HG03439 (cell line): Measurements from ENCODE around the gene HNF4A.
A peak's percentile ranks its signal among the peaks of the same experiment; 100 is the strongest.
"Not testable (repeated sequence)": the region's sequence is repeated elsewhere in the genome, so short reads cannot be mapped to it uniquely, and the experiment has no call there.

Source experiments
- ATAC-seq: cut with Tn5 transposase; IDR thresholded peaks from one replicate; pipeline ENCODE4 v1.9.1; 2021; ENCODE audit warnings: mild to moderate bottlenecking, moderate library complexity; ENCODE audit not compliant: unreplicated experiment

The HNF4A gene

DNA sequence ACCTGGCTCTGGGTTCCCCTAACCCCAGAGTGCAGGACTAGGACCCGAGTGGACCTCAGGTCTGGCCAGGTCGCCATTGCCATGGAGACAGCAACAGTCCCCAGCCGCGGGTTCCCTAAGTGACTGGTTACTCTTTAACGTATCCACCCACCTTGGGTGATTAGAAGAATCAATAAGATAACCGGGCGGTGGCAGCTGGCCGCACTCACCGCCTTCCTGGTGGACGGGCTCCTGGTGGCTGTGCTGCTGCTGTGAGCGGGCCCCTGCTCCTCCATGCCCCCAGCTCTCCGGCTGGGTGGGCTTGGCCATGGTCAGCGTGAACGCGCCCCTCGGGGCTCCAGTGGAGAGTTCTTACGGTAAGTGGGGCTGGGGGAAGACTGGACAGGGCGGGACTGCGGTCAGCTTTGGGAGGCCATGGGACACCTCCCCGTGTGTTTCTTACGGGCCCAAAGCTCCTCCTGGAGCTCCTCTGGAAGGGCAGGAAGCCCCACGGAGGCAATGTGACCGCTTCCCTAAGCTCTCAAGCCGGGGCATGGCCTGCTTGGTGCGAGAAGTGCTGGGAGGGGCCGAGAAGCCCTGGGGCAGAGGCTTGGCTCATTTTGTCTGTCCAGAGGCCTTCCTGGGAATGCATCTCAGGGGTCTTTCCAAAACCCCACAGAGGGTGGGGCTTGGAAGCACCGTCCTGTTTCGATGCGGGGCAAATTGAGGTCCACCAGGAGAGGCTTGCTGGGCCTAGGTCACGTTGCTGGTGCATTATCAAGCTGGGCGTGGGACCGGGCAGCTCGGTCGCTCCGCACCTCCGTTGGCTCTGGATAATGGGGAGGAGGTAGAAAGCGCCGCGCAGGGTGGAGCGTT is at the start of gene HNF4A:
Gene HNF4A, plus strand, starts transcription at position 202 of the 855 bp plus-strand sequence. Its CDS starts 106 bp downstream, at position 308.
- no peak for ATAC-seq

DNA sequence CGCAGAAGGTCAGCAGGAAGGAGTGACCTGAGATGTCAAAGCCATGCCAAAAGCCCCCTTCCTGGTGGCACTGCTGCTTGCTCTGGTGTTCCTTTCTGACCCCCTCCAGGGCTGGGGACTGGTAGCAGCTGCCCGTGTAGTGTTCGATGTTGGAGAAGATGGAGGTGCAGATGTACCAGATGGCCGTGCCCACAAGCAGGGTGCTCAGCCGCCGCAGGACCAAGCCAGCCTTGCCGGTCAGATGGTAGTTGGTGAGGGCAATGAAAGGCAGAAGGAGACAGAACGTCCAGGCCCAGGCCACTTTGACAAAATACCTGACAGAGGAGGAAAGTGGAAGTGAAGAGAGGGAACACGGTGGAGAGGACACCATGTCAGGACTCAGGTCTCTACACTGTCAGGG is 48.6 kb upstream of the HNF4A start:
- no peak for ATAC-seq

DNA sequence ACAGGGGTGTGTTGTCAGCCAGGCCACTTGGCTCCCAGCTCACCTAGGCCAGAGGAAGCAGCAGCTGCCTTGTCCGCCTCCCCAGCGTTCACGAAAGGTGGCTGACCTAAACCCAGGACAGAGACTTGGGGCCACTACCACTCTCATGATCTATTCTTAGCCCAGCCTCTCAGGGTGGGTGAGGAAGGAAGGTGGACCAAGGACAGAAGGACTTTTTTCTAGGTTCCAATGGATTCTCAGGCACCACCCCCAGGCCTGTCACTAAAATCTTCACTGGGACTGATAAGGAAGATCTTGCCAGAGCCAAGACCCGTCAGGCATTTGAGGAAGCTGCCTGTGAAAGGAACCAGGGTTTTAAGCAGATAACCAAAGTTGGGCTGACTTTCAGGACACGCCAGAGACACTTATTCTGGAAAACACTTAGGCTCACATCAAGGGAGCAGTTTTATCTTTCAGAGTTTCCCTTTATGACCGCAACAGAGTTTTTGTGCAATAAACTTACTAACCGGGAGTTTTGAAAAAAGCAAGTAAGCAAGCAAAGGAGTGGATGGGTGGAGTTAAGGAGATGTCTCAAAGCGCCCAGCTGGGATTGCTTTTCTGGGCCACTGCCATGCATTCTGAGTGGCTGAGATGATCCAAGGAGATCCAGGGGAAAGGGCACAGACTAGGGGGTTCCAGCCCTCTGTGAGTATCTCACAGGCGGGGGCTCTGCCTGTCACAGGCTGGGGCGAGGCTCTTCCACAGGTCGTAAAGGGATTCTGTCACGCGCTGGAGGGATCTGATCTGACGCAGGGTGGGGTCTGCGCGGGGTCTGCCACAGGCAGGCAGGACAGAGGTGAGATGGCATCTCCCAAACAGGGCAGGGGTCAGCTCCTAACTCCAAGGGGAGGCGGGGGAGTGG is 45.5 kb upstream of the HNF4A start:
- ATAC-seq = no peak

DNA sequence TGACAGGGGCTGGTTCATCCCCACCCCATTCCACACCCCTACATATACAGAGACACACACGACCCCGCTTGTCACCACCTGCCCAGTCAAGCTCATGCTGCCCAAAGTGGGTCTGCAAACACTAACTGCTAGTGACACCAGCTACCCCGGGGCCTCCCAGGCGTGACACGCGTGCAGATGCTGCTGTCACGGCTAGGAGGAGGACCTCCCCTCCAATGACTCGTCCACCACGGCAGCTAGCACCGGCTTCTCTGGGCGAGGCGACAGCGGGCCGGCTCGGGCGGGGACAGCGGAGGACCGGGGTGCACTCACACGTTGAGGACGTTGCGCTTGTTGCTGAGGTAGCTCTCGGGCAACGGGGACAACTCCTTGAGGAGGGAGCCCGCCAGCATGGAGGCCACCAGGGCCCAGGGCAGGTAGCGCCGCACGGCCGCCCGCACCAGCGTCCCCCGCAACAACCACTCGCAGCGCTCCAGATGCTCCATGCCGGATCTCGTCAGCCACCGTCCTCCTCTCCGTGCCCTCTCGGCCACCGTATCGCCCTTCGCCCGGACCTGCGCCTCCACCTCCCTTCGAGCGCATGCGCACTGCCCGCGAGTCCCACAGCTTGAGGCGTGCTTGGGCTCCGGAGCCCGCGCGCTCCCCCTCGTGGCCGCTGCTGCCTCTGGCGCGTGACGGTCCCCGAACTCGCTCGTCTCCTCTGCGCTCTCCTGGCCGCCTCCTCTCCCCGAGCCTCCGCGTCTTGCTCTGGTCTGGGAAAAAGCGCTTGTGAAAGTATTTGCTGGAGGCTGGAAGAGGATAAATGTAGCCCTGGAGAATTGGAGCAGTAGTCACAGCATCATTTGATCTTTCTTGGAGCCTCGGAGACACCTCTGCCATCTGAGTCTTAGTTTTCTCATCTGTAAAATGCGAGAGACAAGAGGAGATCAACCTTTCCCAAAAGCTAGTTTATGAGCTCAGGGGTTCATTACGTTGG is 44.5 kb upstream of the HNF4A start, which contains the start of gene FITM2:
Gene FITM2, minus strand, starts transcription at position 539 of the 976 bp plus-strand sequence. Its CDS starts 54 bp downstream, at position 485.
- ATAC-seq = peak; percentile 83

DNA sequence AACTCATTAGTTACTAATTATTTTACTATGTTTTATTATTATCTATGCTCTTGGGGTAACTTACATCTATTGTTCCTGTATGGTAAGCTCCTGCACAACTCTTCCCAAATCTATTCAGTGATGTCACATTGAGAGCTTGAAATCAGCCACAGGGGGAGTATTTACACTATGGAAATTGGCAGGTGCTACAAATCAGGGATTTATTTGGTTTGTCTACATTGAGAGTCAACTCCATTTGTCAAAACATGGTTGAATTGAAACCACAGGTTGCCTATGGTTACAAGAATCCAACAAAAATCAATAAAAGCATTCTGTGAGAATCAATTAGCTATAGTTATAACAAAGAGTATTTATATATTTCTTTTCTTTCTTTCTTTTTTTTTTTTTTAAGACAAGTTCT is 40.6 kb upstream of the HNF4A start:
- no peak for ATAC-seq

DNA sequence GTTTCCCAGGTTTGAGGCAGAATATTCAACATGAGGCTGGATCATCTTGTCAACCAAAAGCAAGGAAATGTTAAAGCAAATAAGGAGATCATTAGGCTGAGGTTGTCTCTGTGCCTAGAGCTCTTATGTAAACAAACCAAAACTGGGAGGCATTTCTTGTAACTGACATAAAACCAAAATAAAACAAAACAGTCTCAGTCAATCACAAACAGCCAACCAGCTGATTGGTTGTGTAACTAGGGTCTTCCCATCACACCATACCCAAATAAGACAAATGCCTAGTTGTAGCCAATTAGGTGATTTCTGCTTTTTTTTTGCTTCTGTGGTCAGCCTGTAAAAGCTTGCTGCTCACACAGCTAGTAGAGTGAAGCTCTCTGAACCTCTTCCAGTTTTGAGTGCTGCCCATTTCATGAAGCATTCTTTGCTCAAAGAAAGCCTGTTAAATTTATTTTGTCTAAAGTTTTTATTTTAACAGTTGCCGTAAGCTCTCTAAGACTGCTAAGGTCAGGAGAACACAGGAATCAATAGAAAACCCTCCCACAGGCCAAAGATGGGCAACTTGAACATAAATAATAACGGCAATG is 35.6 kb upstream of the HNF4A start:
- ATAC-seq = no peak

DNA sequence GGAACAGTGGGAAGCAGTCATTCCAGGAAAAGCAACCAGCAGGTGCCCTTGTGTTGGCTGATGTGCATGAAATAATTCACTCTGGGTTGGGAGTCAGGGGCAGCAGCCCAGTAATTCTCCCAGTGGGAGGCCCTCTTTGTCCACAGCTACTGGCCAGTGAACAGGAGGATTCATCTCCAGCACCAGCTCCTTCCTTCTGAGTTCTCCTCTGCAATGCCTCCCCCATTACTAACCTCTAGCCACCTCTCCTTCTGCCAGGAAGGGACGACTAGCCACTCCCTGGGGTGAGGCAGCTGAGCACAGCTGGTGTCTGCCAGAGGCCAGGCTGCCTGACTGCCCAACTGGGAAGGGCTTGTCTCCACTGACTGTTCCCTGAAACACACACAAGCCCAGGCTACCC is 31.2 kb upstream of the HNF4A start:
- no peak for ATAC-seq

DNA sequence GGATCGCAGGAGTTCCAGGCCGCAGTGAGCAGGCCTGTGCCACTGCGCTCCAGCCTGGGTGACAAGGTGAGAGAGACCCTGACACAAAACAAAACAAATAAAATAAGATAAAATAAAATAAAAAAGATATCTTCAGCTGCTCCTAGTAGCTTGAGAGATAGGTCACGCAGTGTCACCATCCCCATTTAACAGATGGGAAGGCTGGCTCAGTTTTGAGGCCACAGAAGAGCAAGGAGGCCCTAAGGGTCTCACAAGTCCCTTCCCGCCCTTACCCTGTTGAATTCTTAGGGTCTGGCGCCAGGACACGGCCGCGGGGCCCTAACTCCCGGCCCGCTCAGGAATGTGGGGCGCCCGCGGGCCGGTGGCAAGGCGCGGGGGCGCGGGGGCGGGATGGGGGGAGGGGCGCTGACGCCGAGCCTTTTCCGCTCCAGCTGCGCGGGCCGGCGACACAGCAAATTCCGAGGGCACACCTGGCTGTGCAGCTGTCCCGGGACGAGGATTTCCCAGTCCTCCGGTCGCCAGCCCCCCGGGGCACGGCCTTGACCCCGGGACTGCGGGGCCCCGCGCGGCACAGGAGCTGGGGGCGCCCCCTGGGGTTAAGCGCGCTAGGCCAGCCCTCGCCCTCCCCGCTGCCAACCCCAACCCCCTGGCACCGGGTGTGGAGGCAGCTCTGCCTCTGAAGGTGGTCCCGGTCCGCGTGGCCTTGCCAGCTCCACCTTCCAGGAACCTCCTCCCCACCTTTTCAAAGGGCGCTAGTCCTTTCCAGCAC is 28.9 kb upstream of the HNF4A start:
- no peak for ATAC-seq

DNA sequence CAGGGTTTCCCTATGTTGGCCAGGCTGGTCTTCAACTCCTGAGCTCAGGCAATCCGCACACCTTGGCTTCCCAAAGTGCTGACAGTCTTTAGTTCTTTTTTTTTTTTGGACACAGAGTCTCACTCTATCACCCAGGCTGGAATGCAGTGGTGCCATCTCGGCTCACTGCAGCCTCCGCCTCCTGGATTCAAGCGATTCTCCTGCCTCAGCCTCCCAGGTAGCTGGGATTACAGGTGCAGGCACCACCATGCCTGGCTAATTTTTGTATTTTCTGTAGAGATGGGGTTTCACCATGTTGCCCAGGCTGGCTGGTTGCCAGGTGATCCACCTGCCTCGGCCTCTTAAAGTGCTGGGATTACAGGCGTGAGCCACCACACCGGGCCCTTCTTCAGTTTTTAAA is 27.8 kb upstream of the HNF4A start:
- not testable (repeated sequence) for ATAC-seq

DNA sequence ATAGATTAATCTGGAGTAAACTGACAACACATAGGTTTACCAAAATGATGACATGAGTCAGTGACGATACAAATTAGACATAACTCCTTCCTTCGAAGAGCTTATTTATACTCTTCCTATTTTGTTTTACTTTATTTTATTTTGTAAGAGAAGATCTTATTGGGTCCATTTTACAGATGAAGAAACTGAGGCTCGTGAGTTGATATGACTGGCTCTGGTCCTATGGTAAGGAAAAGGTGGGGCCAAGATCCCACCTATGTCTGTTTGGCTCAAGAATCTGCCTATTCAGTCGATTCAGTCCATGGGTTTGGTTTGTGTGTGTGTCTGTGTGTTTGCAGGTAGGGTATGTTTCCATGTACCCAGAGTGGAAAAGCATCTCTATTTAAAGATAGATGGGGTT is 27.1 kb upstream of the HNF4A start:
- no peak for ATAC-seq

DNA sequence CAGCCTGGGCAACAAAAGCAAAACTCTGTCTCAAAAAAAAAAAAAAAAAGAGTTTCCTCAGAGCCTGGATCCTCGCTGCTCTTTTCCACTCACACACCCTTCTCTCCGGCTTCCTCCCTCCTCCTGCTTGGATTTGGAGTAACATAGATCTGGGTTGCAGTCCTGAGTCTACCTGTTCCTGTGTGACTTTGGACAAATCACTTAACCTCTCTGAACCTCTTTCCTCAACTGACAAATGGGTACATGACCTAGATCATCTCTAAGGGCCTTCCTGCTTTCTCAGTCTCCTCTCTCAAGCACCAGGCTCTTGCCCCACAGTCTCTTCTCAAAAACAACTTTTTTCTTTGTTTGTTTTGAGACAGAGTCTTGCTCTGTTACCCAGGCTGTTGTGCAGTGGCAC is 24.3 kb upstream of the HNF4A start:
- ATAC-seq = no peak

DNA sequence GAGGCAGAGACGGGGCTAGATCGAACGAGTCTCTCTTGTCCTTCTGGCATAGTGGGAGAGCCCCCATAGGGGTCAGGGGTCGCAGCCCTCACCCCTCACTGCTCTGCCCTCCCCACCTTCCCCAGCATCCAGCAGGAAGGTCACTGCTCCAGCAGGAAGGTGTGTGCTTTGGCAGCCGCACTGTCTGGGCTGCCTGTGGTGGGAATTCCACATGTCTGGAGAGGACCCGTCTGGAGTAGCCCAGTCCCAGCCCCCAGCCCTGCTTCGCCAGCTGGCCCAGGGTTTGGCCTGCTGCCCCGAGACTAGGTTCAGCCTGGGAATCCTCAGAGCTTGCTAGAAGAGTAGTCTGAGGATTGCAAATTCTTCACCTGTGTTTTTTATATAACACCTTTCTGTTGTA is 21.2 kb upstream of the HNF4A start:
- no peak for ATAC-seq

DNA sequence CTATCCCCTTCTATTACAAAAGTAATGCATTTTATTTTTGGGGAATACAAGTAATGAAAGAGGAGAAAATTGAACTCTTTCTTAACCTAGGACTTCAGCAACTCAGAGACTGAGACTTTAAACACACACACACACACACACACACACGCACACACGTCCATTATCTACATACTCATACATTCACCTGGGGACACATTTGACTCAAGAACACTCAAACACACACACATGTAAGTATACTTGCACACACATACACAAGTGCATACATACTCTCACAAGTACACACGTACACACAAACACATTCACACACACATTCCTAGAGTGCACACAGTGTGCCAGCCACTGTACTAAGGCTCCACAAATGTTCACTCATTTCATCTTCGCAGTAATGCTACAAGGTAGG is 20.8 kb upstream of the HNF4A start:
- ATAC-seq = no peak

DNA sequence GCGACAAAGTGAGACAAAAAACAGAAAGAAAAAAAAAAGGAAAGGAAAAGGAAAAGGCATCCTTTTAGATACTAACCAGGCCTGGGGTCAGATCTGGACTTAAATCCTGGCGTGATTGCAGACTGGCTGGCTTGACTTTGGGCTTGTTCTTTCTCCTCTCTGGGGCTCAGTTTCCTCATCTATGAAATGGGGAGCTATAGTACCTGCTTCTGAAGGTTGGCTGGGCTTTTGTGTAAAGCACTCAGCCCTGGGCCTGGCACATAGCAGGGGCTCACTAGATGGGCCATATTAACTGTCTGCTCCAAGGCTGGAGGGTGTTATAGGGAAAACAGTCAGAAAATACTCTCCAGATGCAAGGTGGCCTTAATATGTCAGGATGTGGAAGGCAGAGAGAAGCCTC is 19.8 kb upstream of the HNF4A start:
- ATAC-seq = no peak

DNA sequence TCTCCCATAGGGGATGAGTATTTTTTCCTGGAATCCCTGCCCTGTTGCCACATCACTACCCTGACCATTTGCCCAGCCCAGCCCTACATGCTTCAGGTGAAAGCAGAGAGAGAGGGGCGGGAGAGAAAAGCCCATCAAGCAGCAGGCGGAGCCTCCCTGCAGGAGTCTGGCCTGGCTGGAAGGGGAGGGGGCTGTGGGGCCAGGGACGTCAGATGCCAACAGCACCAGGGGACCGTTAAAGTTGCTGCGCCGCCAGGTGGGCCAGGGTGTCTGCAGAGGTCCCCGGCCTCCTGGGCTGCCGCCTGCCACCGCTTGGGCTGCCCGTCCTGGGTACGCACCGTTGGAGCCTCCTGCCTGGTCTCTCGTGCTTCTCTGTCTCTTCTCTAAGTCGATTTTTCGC is 19.4 kb upstream of the HNF4A start:
- no peak for ATAC-seq

DNA sequence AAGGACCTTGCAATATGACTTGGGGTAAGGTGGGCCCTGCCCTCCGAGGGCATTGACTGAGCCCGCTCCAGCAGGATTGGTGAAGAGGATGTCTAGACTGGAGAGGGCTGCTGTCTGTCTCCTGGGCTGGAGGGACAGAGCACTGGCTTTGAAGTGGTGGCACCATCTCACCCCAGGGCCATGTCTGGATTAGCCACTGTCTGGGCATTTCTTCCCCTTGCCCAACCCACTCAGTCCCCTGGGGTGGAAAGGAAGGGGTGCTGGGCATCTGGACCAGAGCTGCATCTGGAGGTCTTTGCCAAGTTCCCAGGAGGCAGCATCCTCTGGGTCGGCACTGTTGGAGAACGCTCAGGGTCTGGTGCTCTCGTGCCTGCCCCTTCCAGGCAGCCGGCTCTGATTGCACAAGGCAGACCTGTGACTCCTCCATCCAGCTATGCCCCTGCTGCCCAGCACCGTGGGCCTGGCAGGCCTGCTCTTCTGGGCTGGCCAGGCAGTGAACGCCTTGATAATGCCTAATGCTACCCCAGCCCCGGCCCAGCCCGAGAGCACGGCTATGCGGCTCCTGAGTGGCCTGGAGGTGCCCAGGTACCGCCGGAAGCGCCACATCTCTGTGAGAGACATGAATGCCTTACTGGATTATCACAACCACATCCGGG is 18.6 kb upstream of the HNF4A start, which contains the start of gene R3HDML:
Gene R3HDML, plus strand, starts transcription at position 319 of the 656 bp plus-strand sequence. Its CDS starts 115 bp downstream, at position 434.
- ATAC-seq = no peak

DNA sequence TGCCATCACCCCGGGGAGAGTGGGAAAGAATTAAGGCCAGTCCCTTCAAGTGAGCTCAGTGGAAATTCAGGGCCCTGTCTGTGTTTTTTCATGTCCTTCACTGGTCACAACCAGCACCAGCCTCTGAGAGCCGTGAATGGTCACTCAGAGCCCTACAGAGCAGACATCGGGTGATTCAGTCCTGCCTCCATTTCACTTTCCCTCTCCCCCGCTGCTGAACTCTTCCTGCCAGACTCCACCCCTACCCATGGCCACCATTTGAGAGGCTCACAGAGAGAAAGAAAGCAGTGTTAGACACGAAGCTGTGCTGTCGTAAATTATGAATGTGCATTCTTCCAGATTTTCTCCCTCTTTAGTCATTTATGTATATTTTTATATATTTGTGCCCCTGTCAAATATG is 13.3 kb upstream of the HNF4A start:
- ATAC-seq = no peak

DNA sequence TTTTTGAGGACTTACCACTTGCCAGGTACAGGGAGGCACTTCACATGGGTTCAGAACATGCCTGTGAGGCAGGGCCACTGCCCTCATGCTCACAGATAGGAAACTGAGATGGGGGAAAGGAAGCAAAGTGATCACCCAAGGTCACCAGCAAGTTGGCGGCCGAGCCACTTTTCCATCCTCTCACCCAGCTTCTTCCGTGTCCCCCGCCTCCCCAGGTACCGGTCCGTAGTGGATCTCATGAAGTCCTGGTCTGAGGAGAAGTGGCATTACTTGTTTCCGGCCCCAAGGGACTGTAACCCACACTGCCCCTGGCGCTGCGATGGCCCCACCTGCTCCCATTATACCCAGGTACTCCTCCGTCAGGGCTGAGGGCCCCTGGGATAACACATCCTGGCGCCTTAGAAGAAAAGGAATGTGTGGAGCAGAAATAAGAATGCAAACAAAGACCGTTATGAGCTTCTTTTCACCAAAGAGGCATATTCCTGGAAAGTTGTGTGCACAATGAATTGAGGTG is 12.3 kb upstream of the HNF4A start:
- no peak for ATAC-seq

DNA sequence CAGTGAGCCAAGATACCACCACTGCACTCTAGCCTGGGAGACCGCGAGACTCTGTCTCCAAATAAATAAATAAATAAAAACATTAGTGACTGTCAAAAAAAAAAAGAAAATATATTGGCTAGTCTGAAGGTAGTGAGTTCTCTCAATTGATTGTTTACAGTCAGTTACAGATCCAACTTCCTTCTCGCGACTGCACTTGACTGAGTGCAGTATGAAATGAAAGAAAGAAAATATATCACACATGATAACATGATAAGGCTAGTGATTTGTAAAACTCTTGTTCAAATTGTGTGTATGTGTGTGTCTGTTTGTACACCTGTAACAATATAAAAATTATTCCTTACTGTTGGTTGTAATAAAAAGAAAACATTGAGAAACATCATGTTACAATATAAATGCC is 10.8 kb upstream of the HNF4A start:
- ATAC-seq = no peak
